GM19324 (cell line): Measurements from ENCODE around the gene ASB2.

Source experiments
- ATAC-seq: cut with Tn5 transposase; IDR thresholded peaks from one replicate; pipeline ENCODE4 v1.9.1; 2021; ENCODE audit warnings: mild to moderate bottlenecking, moderate library complexity; ENCODE audit not compliant: unreplicated experiment, low FRiP score

ASB2 gene

DNA sequence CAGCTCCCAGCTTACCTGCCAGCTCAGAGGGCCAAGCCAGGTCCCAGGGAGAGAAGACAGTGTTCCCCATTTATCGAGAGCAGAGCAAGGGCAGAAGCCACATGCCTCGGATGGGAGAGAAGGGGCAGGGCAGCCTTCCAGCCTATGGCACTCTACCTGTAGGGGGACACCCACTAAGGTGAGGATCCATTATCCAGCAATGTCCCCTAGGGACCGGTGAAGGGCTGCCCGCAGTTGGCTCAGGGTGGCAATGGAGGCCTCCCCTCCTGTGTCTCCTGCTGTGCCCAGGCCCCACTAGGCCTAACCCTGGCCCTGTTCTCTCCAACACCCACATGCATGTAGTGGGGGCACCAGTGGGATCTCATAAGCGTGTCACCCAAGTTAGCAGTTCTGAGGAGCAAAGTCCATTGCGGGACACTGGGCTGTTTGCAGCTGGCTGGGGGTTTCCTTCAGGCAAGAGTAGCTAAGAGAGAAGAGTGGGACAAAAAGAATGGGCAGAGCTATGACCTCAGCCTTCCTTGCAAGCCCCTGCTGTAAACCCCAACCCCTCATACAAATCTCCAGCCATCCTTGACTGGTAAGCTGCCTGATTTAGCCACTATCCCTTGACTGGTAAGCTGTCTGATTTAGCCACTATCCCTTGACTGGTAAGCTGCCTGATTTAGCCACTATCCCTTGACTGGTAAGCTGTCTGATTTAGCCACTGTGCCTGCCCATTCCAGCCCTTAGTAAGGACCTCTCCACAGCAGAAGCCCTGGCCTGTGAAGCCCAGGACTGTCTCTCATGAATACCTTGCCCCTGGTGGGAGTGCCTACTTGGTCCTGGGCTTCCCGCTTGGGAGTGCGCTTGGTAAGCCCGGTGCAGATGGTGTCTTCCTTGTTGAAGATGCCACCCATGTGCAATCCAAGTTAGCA, 5.2 kb upstream of the ASB2 start:
- no peak for ATAC-seq

DNA sequence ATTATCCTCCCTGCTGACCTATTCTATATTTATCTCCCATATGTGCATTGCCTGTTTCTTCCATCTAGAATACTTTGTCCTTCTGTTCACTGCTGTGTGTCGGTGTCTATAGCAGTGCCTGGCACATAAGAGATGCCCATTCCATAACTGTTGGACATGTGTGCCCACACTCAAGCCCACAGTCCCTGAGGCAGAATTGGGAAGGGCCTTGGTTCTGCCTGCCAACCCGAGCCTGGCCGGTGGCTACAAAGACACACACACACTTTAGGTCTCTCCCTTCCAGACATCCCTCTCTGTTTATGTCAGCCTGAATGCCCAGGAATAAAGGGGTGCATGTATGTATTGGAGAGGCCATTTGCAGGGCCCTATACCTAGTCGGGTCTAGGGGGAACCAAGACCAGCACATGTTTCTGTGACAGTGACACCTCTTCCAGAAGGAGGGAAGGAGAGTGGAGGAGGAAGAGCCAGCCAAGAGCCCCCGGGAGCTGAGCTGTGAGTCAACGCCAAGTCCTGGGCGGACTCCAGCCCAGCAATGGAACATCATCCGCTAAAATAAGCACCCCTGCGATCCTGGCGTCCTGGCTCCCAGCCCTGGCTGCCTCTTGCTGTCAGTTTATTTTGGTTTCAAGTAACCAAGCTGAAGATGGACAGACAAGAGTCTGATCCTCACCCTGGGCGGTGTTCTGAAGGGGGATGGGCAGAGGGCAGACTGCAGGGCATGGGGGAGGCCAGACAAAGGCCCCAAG, 4.3 kb upstream of the ASB2 start:
- no peak for ATAC-seq

DNA sequence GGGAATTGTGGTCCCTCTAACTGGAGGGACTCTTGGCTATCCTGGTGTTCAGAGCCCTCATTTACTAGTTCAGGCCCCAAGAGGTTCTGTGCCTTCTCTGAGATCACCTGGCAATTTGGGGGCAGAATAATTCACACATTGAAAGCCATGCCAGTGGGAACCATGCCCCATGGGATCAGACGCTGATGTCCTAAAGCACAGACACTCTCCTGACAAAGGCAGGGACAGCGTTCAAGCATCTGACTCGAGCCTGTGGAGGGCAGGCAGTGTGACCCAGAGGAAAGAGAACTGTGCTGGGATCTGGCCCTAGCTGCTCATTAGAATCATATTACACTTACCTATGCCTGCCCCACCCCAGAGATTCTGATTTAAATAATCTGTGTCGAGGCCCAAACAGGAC, 2.4 kb upstream of the ASB2 start:
- ATAC-seq: no peak

DNA sequence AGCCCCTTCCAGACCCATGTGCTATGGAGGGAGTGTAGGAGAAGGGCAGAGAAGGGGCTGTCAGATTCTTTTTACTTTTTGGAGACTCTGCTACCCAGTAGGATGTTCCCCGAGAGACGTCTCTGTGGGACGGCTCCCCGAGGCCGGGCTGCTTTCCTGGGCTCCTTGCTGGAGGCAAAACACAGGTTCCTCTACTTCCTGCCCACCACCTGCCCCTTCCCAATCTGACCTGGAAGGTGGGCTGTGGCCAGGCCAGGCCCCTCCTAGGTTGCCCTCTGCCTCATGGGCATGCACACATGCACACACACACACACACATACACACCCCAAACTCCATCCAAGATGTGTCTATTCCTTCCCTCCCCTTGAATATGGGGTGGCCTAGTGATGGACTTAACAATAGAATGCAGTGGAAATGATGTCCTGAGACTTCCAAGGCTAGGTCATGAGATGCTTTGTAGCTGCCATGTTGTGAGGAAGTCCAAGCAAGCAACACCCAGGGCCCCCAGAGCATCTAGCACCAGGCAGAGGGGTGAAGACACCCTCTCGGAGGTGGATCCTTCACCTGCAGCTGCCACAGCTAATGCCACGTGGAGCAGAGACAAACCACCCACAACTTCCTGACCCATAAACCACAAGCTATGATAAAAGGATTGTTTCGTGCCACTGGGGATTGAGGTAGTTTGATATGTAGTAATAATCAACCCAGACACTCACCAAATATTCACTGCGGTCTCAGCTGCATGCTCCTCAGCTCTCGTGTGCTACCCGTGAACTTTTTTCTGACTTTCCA, 1.6 kb upstream of the ASB2 start:
- ATAC-seq: peak; percentile 51

DNA sequence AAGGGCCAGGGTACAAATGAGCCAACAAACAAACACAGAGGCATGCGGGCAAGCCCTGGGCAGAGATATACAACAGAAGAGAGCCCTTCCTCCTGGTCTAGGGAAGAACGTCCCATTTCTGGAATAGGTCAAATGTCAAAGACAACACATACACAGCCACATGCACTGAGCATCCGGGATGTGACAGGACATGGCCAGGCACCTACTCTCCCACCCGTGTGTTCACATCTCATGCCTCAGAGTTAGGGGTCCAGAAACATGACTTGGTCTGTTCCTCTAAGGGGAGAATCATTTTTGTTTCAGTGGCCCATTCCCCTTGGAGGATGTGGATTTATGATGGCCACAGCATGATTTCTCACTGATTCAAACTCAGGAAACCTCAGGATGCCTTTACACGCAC, 801 bp upstream of the ASB2 start:
- ATAC-seq: no peak

DNA sequence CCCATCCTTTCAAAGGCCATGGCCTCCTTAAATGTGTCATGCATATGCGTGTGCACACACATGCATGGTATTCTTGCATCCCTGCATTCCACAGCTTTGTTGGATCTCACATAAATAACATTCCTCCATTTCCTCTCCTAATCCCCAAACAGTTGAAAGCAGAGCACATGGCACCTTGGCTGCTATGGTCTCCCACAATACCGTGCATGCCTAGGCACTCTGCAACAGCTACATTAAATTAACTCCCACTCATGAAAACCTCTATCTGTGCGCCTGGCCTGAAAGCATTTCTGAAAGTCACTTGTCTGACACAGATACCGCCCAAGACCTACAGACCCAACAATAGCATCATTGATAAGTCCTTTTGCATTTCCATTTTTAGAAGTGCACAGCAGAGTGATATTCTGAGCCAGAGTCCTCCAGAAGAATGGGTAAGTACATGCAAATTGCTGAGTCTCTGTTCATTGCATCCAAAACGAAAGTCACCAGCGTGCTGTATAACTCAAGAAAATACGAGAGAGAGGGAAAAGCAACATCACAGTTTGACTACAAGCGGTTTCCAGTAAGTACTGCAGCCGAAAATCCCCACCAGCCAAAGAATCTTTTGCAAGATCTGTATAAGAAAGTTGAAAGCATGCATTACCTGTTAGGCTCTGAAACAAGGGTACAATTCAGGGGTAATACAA, 436 bp downstream of the ASB2 start:
- peak; percentile 59 for ATAC-seq

DNA sequence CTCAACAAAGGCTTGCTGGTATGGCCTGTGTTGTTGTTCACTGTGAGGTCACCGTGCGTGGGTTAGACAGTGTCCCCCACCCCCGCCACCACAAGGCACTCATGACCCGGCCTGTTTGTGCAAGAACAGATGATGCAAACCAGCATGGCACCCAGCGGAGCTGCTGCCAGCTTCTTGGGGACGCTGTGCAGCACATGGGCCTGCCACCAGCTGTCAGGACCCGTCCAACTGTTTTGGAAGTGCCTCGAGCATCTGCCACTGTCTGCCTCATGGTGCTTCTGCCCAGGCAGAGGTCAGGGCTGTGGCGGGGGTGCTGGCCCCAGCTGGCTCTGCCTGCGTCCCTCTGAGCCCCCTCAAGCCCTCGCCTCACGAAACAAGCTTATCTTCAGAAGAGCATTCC, 1.5 kb downstream of the ASB2 start:
- ATAC-seq: no peak

DNA sequence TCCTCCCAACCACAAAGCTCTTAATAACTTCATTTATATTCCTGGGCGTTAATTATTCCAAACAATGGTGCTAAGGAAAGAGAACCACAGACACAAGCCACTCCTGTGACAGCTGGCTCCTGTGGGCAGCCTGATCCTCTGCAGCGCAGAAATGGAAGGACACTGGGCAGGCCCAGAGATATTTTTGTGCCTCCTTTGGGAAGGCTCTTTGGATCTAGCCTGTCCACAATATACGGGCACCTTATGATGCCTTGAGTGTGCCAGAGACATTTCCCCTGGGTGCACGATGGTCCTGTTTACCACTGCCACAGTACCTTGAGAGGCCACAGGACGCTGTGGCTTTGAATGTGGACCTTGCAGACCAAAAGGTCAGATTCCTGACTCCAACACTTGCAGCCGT, 2.1 kb downstream of the ASB2 start:
- no peak for ATAC-seq

DNA sequence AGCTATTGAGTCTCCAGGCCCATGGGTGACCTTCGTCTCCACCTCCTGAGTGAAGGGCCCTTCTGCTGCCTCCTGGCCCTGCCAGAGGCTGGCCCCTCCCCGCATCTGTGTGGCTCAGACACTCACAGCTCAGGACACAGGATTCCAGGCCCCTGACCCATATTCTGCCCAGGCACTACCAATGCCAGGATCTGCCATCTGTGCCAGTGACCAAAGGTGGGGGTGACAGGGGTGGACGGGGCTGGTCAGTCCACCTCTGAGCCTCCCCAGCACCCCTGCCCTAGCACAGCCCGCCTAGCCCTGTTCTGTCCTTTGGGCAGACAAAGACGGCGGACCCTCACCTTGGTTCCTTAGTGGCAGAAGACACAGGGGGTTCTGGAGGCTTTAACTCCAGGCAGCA, 2.8 kb downstream of the ASB2 start:
- ATAC-seq: no peak

DNA sequence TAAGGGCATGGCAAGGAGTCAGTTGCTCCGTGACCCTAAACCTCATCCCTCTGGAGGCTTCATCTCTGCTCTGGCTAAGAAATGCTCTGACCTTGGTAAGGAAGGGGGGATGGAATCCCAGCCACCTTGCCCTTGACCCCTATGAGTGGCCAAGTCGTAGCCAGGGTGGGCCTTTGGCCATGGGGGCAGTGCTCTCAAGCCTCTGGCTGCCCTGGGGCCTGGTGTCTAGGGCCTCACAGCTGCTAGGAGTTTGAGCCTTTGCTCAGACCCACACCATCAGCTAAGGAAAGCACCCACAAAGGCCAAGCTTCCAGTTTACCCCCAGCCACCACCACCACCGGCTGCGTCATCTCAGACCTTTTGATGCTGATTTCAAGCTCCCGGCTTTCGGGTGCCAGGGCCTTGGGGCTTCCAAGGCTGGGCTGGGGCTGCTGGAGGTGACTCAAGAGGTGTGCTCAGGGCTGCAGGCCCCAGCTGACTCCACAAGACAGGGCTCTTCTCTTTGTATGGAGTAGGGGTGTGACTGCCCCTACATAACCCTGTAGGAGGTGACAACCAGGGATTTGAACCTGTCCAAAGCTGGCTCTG, 3.7 kb downstream of the ASB2 start:
- no peak for ATAC-seq

DNA sequence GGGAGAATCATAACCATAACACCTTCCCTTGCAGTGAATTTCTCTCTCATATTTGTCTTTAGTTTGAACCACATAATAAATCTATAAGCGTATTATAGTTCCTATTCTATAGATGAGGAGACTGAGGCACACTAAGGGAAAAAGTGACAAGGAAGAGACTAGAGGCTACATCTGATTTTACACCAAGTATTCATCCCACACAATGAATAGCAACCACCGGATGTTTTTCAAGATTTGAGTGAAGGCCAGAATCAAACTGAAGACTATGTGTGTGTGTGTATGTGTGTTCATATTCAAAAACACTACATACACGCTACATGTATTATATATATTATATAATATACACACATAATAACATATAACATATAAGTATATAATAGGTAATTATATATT, 4.7 kb downstream of the ASB2 start:
- no peak for ATAC-seq

DNA sequence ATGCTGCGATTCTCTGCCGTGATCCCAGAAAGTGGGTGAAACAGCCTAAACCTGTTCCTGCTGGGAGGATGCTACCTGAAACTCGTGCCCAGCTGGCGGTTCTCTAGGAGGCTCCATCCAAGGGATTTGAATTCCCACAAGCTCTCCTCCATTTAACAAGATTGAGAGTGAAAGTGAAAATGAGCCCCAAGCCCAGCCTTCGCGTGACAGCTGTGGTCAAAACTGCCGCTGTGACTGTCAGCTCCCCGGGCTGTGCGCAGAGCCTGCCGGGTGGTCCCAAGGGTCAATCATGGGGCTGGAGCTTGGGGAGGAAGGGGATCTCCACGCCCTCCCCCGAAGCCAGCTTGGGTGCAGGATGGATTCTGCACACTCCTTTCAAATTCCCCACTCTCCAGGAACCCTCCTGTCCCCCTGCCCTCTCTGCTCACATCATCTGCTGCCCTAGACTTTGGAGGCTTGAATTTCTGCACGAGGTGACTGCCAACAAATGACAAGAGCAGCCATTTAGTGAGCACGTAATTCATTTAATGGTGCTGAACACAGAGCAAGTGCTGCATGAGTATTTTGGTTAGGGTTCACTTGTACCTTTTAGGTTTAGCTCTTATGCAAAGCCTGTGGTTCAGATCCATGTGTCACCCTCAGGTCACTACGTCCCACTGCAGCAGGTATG, 5.3 kb downstream of the ASB2 start:
- peak; percentile 43 for ATAC-seq

DNA sequence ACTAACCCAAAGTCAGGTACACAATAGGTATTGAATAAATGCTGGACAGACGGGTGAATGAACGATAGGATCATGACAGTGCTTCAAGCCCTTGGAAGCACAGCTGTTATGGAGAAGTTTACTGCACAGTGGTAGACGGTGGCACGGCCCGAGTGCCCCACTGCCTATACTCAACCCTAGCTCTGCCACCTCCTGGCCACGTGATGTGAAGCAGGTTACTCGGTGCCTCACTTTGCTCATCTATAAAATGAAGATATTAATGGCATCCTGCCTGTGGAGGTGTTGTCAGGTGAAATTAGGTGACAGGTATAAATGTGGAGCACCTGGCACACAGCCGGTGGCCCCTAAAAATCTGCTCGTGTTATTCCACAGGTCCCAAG, 5.8 kb downstream of the ASB2 start:
- ATAC-seq: peak; percentile 35

DNA sequence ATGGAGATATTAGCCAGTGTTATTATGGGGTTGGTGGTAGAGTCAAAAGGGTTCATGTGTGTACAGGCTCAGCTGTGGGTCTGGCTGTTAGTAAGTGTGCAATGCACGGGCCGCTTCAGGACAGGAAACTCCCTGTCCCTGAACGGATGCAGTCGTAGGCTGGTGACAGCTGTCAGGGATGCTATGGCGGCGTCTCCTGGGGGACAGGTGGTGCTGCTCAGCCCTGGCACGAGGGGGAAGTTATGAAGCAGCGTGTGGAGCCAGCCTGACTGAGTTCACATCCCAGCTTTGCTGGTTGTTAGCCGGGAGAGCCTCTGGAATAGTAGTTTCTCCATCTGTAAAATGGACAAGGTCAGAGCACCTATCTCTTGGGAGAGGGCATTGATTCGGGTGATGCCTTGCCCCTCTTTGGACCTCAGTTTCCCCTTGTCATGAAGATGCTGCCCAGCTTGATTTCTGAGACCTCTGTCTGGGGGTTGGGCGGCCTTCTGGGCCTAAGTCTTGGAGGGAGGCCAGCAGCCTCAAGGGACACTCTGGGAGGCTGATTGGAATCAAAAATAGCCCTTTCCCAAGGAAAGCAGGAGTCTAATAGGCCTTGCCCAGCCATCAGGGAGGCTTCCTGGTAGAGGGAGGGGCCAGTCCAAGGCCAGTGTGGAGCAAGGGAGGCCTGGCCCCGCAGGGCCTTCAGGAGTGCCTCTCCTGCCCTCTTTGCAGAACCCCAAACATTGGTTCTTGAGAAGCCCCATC, 7.1 kb downstream of the ASB2 start:
- ATAC-seq: no peak

DNA sequence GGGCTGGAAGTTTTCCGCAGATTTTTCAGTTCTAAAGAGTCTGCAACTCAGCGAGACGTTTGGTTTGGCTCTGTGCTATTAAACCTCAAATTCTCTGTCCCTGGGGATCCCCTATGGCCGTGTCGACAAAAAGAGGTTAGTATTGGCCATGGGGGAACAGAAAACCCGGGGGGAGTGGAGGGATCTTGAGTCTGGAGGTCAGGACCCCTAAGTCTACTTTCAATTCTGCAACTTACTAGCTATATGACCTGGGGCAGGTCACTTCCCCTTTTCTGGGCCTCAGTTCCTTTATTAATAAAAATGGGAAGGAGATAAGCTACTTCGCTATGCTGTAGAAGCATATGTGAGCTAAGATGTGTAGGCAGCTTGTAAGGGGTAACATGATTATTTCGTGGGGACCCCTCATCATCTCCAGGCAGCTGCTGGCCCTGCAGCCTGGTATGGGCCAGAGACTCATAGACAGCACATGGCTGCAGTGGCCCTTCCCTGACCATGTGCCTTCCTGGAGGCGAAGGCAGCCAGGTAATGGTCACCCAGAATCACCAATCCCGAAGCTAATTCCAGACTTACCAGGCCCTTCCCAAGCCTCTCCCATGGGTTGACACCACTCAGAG, 8.6 kb downstream of the ASB2 start:
- no peak for ATAC-seq

DNA sequence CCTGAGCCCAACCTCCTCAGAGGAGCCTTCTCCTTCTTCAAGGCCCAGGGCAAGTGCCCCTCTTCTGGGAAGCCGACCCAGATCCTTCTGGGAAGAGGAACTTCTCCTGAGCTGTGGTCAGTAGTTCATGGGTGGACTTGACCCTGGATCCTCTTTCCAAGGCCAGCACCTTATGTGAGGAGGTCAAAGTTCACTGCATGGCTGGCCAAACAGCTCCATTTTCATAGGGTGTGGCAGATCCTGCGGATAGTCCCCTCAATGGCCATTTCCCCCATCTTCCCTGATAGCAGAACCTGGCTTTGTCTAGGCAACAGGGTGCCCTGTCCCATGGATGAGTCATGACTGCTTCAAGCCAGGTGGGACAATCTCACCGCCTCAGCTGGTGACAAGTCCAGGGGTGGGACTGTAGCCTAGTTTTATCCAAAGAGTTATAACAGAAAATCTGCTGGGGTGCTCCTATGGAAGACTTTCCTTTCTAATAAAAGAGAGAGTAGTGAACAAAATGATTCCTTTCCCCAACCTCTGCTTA, 10.4 kb downstream of the ASB2 start:
- ATAC-seq: no peak

DNA sequence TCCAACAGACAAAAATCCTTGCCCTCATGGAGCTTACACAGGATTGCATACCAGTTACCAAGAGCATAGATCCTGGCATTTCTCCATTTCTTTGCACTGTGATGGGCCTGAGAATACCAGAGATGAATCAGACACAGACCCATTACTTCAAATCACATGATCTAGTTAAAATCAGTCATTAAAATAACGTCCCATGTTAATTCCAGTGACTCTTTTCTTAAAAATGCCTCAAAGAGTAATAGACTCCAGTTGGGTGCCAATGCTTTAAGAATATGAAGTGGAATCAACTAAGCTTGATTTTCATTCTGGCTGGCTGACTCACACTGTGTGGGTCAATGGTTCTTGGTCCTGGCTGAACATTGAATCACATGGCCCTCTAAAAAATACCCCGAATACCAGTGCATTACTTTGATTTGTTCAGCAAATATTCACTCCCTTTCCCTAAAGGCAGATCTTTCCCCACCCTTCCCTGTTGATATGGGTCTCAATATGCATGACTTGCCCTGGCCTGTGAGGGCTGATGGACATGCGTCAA, 11.0 kb downstream of the ASB2 start:
- no peak for ATAC-seq

DNA sequence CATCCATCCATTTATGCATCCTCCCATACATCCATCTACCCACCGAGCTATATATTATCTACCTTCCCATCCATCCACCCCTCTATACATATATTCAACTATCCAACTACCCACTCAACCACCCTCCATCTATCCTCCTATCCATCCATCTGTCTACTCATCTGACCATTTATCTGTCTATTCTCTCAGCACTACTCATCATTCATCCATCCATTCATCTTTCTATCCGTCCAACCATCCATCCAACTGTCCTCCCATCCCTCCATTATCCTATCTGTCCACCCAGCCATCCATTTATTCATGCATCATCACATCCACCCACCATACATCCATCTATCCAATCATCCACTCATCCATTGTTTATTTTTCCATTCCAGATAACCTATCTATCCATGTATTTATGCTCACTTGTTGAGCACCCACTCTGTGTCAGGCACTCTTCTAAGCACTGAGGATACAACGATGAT, 11.5 kb downstream of the ASB2 start:
- ATAC-seq: no peak
